HG02943 (cell line): ENCODE data around the gene NEURL3.

Experiments used
- ATAC-seq: cut with Tn5 transposase; IDR thresholded peaks from one replicate; pipeline ENCODE4 v1.9.1; 2021; ENCODE audit warnings: mild to moderate bottlenecking, low read depth, moderate library complexity; ENCODE audit not compliant: unreplicated experiment

Gene NEURL3

GRCh38 chr2:96541398-96542152, 36.4 kb upstream of the NEURL3 start:
- ATAC-seq: no peak

GRCh38 chr2:96540136-96540535, 35.0 kb upstream of the NEURL3 start:
- no peak for ATAC-seq

GRCh38 chr2:96539215-96539920, 34.2 kb upstream of the NEURL3 start:
- no peak for ATAC-seq

GRCh38 chr2:96538487-96539214, 33.5 kb upstream of the NEURL3 start:
- ATAC-seq: no peak

- peak; percentile 9 for ATAC-seq
These were observed 32.8 kb upstream of the NEURL3 start for GRCh38 chr2:96537734-96538486.

- ATAC-seq: peak; percentile 47
These were observed 32.0 kb upstream of the NEURL3 start for GRCh38 chr2:96537066-96537733.

- peak; percentile 43 for ATAC-seq
These were observed 31.4 kb upstream of the NEURL3 start, which contains the start of gene ARID5A for GRCh38 chr2:96536445-96537065. Gene ARID5A (plus strand): TSS chr2:96536752. CDS start chr2:96536827, 75 bp downstream.

GRCh38 chr2:96535331-96535730, 30.2 kb upstream of the NEURL3 start:
- no peak for ATAC-seq

- no peak for ATAC-seq
These were observed 29.6 kb upstream of the NEURL3 start for GRCh38 chr2:96534701-96535181.

GRCh38 chr2:96534141-96534540, 29.0 kb upstream of the NEURL3 start:
- ATAC-seq: no peak

GRCh38 chr2:96533292-96534073, 28.3 kb upstream of the NEURL3 start:
- ATAC-seq: no peak

GRCh38 chr2:96532641-96533291, 27.6 kb upstream of the NEURL3 start:
- no peak for ATAC-seq

GRCh38 chr2:96531872-96532505, 26.8 kb upstream of the NEURL3 start:
- no peak for ATAC-seq

GRCh38 chr2:96531366-96531765, 26.2 kb upstream of the NEURL3 start:
- ATAC-seq: no peak

GRCh38 chr2:96530474-96531357, 25.6 kb upstream of the NEURL3 start:
- ATAC-seq: no peak

GRCh38 chr2:96530144-96530430, 24.9 kb upstream of the NEURL3 start:
- no peak for ATAC-seq
